Parathyroid adenoma (tissue), 2 donors: ENCODE data around the gene SLC24A4.

Source experiments
- H2AFZ ChIP-seq: fragments of 300-600 bp; sonication (generic); one replicate; pipeline ENCODE4 v1.7.0; 2017; ENCODE audit warnings: antibody characterized with exemption, mild to moderate bottlenecking
- H3K27ac ChIP-seq: fragments of 300-600 bp; sonication (generic); one replicate; pipeline ENCODE4 v1.7.0; 2017
- H3K27me3 ChIP-seq: fragments of 300-600 bp; sonication (generic); one replicate; pipeline ENCODE4 v1.7.0; 2017; ENCODE audit warnings: low read length; ENCODE audit not compliant: control insufficient read depth, insufficient read depth
- H3K36me3 ChIP-seq: fragments of 300-600 bp; sonication (generic); one replicate; pipeline ENCODE4 v1.7.0; 2017; ENCODE audit warnings: low read length; ENCODE audit not compliant: control insufficient read depth, insufficient read depth
- H3K4me1 ChIP-seq: fragments of 300-600 bp; sonication (generic); one replicate; pipeline ENCODE4 v1.7.0; 2017; ENCODE audit warnings: control low read depth
- H3K4me2 ChIP-seq: fragments of 300-600 bp; sonication (generic); one replicate; pipeline ENCODE4 v1.7.0; 2017; ENCODE audit warnings: low read length
- H3K4me3 ChIP-seq: fragments of 300-600 bp; sonication (generic); one replicate; pipeline ENCODE4 v1.7.0; 2017; ENCODE audit warnings: low read depth, low read length
- H3K79me2 ChIP-seq: fragments of 300-600 bp; sonication (generic); one replicate; pipeline ENCODE4 v1.7.0; 2017; ENCODE audit warnings: control low read depth
- H3K9ac ChIP-seq: fragments of 300-600 bp; sonication (generic); one replicate; pipeline ENCODE4 v1.7.0; 2017; ENCODE audit warnings: mild to moderate bottlenecking
- H3K9me3 ChIP-seq: fragments of 300-600 bp; sonication (generic); one replicate; pipeline ENCODE4 v1.7.0; 2017; ENCODE audit warnings: low read length; ENCODE audit not compliant: control insufficient read depth
- CTCF ChIP-seq: fragments of 300-600 bp; sonication (generic); IDR thresholded peaks from one replicate; pipeline ENCODE4 v1.7.0; 2017; ENCODE audit warnings: antibody characterized with exemption, mild to moderate bottlenecking
- donor health status: primary hyperparathyroidism.

SLC24A4 gene

DNA sequence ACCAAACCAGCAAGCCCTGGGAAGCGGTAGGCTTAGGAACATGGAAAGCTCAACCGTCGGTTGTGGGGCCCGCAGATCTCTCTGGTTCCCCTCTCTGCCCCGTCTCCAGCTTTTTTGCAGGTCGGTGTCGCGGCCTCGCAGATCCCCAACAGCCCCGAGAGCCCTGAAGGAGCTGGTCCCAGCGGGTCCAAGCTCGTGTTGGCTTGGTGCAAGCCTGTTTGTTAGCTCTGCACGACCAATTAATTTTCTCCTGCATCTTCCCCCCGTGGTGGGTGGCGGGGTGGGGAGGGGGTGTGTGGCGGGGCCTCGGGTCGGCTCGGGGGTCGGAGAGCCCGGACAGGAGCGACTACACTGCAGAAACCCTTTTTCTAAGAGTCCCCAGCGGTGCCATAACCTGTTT is 449 bp upstream of the SLC24A4 start:
- H3K36me3 ChIP-seq = no peaks in the 10 kb centered on the region
- H3K27me3 ChIP-seq = no peaks in the 10 kb centered on the region
- no peak overlapping the region for H3K9ac ChIP-seq
- H3K4me2 ChIP-seq = no peak overlapping the region
- H3K27ac ChIP-seq = no peak overlapping the region
- no peak overlapping the region for H3K4me3 ChIP-seq
- H3K79me2 ChIP-seq = no peaks in the 10 kb centered on the region
- H2AFZ ChIP-seq = peak overlapping the region; percentile 66
- TF ChIP-seq CTCF = no peak
- no peaks in the 10 kb centered on the region for H3K9me3 ChIP-seq
- no peaks in the 10 kb centered on the region for H3K4me1 ChIP-seq

DNA sequence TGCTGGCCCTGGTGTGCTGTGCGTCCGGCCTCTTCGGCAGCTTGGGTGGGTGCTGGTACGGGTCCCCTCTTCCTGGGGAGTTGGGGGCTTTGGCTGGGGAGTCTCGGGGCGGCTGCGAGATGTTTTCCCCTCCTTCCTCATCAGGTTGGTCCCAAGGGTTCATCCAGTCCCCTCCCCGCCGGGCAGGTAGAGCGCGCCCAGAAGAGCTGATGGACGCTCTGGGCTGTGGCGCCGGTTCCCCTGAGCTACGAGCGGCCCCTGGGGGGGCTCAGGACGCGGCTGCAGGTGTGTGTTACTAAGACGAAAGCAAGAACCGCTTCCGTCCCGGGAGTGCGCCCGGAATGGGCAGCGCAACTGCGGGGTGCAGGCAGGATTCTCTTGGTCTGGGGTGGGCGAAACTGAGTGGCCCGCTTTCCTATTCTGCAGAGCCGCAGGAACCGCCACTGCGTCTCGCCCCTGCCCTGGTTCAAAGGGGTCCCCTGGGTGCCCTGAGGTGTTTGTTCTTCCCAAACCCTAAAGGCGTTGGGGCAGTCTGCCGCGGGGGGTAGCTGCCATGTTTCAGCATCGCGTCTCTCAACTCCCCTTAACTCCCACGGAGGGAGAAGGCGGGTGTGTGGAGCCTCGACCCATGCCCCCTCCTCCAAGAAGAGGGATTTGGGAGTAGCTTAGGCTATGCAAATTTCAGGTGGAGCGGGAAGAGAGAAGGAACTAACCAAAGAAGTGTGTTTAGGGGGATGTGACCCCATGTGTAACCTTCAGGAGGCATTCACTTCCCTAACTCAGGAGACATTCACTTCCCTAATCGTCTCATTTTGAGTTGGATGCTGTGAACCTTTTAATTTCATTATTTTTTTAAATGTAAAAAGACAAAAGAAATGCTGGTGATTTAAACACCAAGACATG is 1.2 kb downstream of the SLC24A4 start:
- H3K27ac ChIP-seq = no peak overlapping the region
- no peaks in the 10 kb centered on the region for H3K27me3 ChIP-seq
- H3K9me3 ChIP-seq = no peaks in the 10 kb centered on the region
- no peak for TF ChIP-seq CTCF
- H3K36me3 ChIP-seq = no peaks in the 10 kb centered on the region
- H3K9ac ChIP-seq = no peak overlapping the region
- no peaks in the 10 kb centered on the region for H3K4me1 ChIP-seq
- H3K79me2 ChIP-seq = no peaks in the 10 kb centered on the region
- H2AFZ ChIP-seq = no peak overlapping the region
- peak overlapping the region; percentile 53 for H3K4me2 ChIP-seq
- no peak overlapping the region for H3K4me3 ChIP-seq

DNA sequence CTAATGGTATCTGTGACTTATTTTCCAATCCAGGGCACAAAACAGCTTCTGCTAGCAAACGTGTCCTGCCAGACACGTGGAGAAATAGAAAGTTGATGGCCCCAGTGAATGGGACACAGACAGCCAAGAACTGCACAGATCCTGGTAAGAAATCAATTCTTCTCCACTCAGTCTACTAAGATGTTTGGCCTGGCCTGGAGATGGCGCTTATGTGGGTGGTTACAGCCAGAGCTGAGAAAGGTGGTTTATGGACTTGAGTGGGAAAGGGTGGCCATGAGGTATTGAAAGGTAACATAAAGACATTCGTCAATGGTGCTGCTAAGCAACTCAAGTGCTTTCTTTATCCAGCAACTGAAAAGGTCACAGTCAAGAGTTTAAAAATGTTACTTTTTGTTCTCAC is 2.9 kb downstream of the SLC24A4 start:
- Histone ChIP-seq H3K4me1 (no peaks in the 10 kb centered on the region), H3K9ac (no peak overlapping the region), H2AFZ (no peak overlapping the region), H3K9me3 (no peaks in the 10 kb centered on the region), H3K27ac (no peak overlapping the region), H3K79me2 (no peaks in the 10 kb centered on the region), H3K4me2 (no peak overlapping the region), H3K27me3 (no peaks in the 10 kb centered on the region), H3K36me3 (no peaks in the 10 kb centered on the region), H3K4me3 (no peak overlapping the region)
- TF ChIP-seq CTCF = no peak

DNA sequence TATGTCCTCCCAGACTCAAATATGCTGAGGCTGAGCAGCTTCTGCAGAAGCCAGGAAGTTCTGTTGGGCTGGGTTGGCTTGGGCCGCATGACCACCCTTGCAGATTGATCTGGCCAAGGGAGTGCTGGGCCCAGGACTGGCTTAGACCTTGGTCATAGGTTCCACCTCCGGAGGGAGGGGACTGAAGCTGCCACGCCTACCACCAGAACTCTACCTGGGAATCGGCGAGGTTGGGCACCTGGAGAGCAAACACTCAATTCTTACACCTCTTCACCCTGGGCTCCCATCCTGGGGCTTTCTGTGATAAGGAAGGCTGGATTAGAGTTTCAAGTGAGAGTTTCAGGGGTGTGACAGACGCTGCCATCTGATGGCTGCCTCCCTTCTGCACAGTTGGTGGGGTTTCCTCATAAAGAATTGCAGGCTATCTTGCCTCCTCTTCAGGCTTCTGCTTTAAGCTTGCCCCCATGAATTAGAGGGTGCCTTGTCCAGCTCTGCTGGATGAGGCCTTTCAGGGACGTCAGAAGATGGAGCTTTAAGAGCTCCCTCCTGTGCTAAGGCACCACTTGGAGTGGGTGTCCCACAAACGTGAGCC is 5.8 kb downstream of the SLC24A4 start:
- H3K27me3 ChIP-seq = no peaks in the 10 kb centered on the region
- no peaks in the 10 kb centered on the region for H3K4me1 ChIP-seq
- H2AFZ ChIP-seq = no peak overlapping the region
- H3K9ac ChIP-seq = no peak overlapping the region
- no peaks in the 10 kb centered on the region for H3K36me3 ChIP-seq
- no peak for TF ChIP-seq CTCF
- H3K27ac ChIP-seq = no peak overlapping the region
- H3K9me3 ChIP-seq = no peaks in the 10 kb centered on the region
- H3K4me2 ChIP-seq = no peak overlapping the region
- H3K4me3 ChIP-seq = no peak overlapping the region
- H3K79me2 ChIP-seq = no peaks in the 10 kb centered on the region
